ENCODE results near the gene SLC26A5.
"Not testable (repeated sequence)": the region's sequence is repeated elsewhere in the genome, so short reads cannot be mapped to it uniquely, and the experiment has no call there.

SLC26A5 gene

GRCh38 chr7:103446049-103446520 lies at the start of gene SLC26A5:
Gene SLC26A5, minus strand, starts transcription at chr7:103446207. Its CDS starts 24,693 bp downstream, at chr7:103421514.
- no peak for DNase-seq

DNA sequence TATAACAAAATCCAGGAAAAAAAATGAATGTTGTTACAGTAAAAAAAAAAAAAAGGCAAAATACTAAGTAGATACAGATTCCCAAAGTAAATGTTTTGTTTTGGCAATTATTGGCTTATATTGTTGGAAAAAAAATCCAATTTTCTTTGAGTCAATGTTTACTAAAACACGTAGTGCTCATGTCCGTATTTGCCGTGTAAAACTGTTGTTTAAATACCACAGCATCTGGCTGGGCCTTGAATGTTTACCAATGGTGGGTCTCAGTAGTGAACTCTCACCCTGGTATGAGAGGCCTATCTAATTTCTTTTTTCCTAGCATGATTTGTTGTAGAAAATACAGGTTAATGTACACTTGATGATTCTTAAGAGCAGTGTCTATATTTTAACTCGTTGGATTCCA lies 41.4 kb upstream of the SLC26A5 start:
- DNase-seq: no peak

DNA sequence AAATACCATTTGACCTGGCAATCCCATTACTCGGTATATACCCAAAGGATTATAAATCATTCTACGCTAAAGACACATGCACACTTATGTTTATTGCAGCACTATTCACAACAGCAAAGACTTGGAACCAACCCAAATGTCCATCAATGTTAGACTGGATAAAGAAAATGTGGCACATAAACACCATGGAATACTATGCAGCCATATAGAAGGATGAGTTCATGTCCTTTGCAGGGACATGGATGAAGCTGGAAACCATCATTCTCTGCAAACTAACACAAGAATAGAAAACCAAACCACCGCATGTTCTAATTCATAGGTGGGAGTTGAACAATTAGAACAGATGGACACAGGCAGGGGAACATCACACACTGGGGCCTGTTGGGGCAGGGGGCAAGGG lies 40.9 kb upstream of the SLC26A5 start:
- not testable (repeated sequence) for DNase-seq

GRCh38 chr7:103480771-103481170 lies 34.8 kb upstream of the SLC26A5 start:
- DNase-seq: no peak

GRCh38 chr7:103474956-103475355 lies 28.9 kb upstream of the SLC26A5 start:
- DNase-seq: no peak

DNA sequence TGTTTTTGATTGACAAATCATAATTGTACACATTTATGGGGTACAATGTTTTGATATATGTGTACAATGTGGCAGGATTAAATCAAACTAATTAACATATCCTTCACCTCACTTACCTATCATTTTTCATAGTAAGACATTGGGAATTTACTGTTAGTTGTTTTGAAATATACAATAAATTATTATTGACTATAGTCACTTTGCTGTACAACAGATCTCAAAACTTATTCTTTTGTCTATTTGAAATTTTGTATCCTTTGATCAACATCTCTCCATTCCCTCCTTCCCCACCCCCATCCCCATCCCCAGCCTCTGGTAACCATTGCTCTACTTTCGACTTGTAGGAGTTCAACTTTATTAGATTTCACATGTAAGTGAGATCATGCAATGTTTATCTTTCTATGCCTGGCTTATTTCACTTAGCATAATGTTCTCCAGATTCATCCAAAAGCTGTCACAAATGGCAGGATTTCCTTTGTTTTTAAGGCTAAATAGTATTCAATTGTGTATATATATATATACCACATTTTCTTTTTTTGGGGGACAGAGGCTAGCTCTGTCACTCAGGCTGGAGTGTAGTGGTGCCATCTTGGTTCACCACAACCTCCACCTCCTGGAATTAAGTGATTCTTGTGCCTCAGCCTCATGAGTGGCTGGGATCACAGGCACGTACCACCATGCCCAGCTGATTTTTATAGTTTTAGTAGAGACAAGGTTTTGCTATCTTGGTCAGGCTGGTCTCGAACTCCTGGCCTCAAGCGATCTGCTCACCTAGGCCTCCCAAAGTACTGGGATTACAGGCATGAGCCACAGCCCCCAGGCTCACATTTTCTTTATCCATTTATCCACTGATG lies 23.3 kb upstream of the SLC26A5 start:
- DNase-seq: no peak

DNA sequence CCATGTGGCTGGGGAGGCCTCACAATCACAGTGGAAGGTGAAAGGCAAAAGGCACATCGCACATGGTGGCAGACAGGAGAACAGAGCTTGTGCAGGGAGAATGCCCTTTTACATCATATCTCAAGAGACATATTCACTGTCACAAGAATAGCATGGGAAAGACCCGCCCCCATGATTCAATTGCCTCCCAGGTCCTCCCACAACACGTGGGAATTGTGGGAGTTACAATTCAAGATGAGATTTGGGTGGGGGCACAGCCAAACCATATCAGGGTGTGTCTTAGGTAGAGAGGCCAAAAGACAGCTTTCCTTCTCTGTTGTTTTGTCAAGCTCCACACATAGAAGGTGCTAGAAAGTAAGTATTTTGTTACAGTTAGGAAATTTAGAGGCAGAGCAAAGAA lies 20.8 kb upstream of the SLC26A5 start:
- no peak for DNase-seq

- no peak for DNase-seq
Measured at GRCh38 chr7:103462358-103462757, 16.4 kb upstream of the SLC26A5 start.

GRCh38 chr7:103447073-103447960 lies 1.3 kb upstream of the SLC26A5 start:
- DNase-seq: no peak

- no peak for DNase-seq
Measured at GRCh38 chr7:103445228-103446048, 569 bp downstream of the SLC26A5 start.

DNA sequence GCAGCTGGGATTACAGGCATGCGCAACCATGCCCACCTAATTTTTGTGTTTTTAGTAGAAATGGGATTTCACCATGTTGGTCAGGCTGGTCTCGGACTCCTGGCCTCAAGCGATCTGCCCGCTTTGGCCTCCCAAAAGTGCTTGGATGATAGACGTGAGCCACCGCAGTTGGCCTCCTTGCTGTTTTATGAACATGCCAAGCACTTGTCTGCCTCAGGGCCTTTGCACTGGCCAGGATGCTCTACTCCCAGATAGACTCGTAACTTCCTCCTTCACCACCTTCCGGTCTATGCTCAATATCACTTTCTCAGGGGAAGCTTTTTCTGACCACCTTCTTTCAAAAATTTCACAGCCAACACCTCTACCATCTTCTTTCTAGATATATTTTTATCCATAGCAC lies 6.3 kb downstream of the SLC26A5 start:
- no peak for DNase-seq

- DNase-seq: no peak
Measured at GRCh38 chr7:103437623-103438022, 8.4 kb downstream of the SLC26A5 start.

DNA sequence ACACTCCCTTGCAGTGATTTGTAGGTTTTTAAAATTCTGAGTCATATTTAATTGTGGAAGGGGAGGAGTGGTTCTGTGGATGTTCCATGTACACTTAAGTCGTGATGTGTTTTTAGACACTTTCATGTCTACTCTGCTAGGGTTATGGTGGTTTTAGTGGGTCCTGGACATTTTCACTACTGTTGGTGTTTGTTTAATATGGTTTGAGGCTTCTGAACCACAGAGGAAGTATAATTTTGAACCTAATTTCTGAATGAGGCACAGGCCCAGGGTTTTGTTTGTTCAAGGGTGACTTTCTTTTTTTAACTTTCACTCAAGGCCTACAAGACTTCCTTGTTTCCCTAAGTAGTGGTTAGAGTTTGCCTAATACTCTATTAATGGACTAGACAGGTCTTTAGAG lies 13.3 kb downstream of the SLC26A5 start:
- no peak for DNase-seq

DNA sequence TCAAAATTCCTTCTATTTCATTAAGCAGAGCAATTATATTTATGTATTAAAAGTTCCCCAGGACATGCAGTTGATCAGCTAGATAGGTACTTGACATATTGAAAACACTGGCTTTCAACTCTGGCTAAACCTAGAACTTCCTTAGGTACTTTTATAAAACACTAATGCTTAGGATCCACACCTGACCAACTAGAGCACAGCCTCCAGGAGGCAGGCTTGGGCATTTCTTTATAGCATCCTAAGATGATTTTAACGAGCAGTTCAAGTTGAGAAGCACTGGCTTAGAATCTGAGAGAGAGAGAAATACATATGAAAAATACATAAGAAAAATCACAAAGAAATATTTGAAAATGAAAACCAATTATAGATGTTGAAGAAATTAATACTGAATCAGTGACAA lies 20.8 kb downstream of the SLC26A5 start:
- no peak for DNase-seq

DNA sequence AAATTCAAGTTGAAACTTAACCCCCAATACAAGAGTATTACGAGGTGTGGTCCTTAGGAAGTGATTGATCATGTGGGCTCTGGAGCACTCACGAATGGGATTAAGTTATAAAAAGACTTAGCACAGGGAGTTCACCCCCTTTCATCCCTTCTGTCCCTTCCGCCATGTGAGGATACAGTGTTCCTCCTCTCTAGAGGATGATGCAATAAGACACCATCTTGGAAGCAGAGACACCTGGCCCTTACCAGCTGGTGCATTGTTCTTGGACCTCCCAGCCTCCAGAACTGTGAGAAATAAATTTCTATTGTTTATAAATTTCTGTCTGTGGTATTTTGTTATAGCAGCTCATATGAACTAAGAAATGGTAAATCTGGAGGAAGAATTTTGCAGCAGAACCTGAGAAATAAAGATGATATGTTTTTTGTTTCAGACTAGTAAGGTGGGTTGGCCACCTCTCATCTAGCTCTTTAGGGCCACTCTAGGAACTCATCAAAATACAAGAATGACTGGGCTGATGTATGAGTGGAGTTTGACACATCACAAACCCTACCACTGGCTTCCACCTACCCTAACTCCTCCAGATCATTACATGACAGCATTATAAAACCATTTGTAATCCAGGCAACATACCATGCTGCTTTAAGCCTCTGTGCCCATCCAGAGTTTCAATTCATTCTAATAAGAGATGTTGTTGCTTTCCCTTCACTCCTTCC lies 22.4 kb downstream of the SLC26A5 start:
- DNase-seq: no peak

- no peak for DNase-seq
Measured at GRCh38 chr7:103420857-103421384, 25.1 kb downstream of the SLC26A5 start.

- no peak for DNase-seq
Measured at GRCh38 chr7:103418241-103418640, 27.8 kb downstream of the SLC26A5 start.

GRCh38 chr7:103413407-103413806 lies 32.6 kb downstream of the SLC26A5 start:
- DNase-seq: no peak

DNA sequence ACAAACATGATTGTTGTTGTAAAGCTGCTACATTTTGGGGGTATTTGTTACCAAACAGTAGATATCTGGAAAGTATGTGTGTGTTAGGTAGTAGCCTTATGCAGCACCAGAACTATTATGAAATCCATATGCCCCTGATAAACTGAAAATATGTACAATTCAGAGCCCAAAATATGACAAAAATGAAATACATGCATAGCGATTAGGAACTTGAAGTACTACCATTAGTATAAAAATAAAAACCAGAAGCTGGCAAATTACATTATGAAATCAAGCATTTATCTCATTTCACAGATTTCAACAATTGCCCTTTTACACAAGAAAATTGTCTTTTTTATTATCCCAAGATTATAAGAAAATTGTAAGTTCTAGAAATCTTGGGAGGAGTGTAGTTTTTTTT lies 33.9 kb downstream of the SLC26A5 start:
- no peak for DNase-seq

GRCh38 chr7:103405789-103406613 lies 40.0 kb downstream of the SLC26A5 start:
- not testable (repeated sequence) for DNase-seq

- not testable (repeated sequence) for DNase-seq
Measured at GRCh38 chr7:103399687-103400086, 46.3 kb downstream of the SLC26A5 start.
